Measurements from ENCODE around the gene CMTM8.

CMTM8 gene

GRCh38 chr3:32281570-32282106, 43.2 kb downstream of the CMTM8 start:
- no peak for DNase-seq

GRCh38 chr3:32282578-32283154, 44.2 kb downstream of the CMTM8 start:
- no peak for DNase-seq

- DNase-seq: no peak
Measured at GRCh38 chr3:32283304-32283703, 44.8 kb downstream of the CMTM8 start.

- no peak for DNase-seq
Measured at GRCh38 chr3:32284443-32285212, 46.1 kb downstream of the CMTM8 start.

GRCh38 chr3:32285891-32286290, 47.4 kb downstream of the CMTM8 start:
- no peak for DNase-seq

GRCh38 chr3:32288819-32289218, 50.3 kb downstream of the CMTM8 start:
- no peak for DNase-seq

GRCh38 chr3:32290619-32291018, 52.1 kb downstream of the CMTM8 start:
- DNase-seq: no peak

GRCh38 chr3:32292085-32292796, 53.8 kb downstream of the CMTM8 start:
- DNase-seq: no peak

GRCh38 chr3:32293903-32294302, 55.4 kb downstream of the CMTM8 start:
- no peak for DNase-seq

- peak; percentile 88 for DNase-seq
Measured at GRCh38 chr3:32296251-32297204, 58.0 kb downstream of the CMTM8 start.

GRCh38 chr3:32297366-32297765, 58.9 kb downstream of the CMTM8 start:
- DNase-seq: no peak

- no peak for DNase-seq
Measured at GRCh38 chr3:32301426-32301825, 62.9 kb downstream of the CMTM8 start.

- no peak for DNase-seq
Measured at GRCh38 chr3:32302601-32303398, 64.3 kb downstream of the CMTM8 start.

- DNase-seq: no peak
Measured at GRCh38 chr3:32303399-32303747, 64.9 kb downstream of the CMTM8 start.

GRCh38 chr3:32303977-32304881, 65.7 kb downstream of the CMTM8 start:
- DNase-seq: no peak

- no peak for DNase-seq
Measured at GRCh38 chr3:32305361-32305876, 66.9 kb downstream of the CMTM8 start.

- DNase-seq: no peak
Measured at GRCh38 chr3:32306072-32306471, 67.6 kb downstream of the CMTM8 start.

- DNase-seq: no peak
Measured at GRCh38 chr3:32307591-32307990, 69.1 kb downstream of the CMTM8 start.

- no peak for DNase-seq
Measured at GRCh38 chr3:32308378-32308777, 69.9 kb downstream of the CMTM8 start.

GRCh38 chr3:32309654-32310242, 71.3 kb downstream of the CMTM8 start:
- DNase-seq: no peak
